Mononuclear cell (primary cell): ENCODE results near the gene THEM4. TPM values are rescaled to one million over a fixed set of nuclear protein-coding genes. Genes with fewer than 3 reads are reported as not detected.
"Not testable (repeated sequence)": the region's sequence is repeated elsewhere in the genome, so short reads cannot be mapped to it uniquely, and the experiment has no call there.

ENCODE experiments used
- H3K27me3 ChIP-seq: 2 replicates; pipeline ENCODE4 v1.6.0; 2011; ENCODE audit warnings: low read length, control low read depth; ENCODE audit not compliant: insufficient read depth
- H3K4me1 ChIP-seq: 2 replicates; pipeline ENCODE4 v1.5.1; 2011; ENCODE audit warnings: mild to moderate bottlenecking, low read length, control low read depth; ENCODE audit not compliant: insufficient read depth
- H3K4me3 ChIP-seq: 2 replicates; pipeline ENCODE4 v1.5.1; 2011; ENCODE audit warnings: mild to moderate bottlenecking, low read length, moderate library complexity
- H3K9me3 ChIP-seq: 2 replicates; pipeline ENCODE4 v1.5.1; 2011; ENCODE audit warnings: low read depth, mild to moderate bottlenecking, control low read depth, low read length
- total RNA-seq: library from RNA; depleted of rRNA; stranded (reverse); fragments of >200 nt; gene quantifications from one replicate; pipeline ENCODE4 v1.2.3, GENCODE V29; 2012

THEM4 gene
- total RNA-seq, 1 donor = 16.0 TPM

GRCh38 chr1:151914076-151914475 lies 4.8 kb upstream of the THEM4 start:
- Histone ChIP-seq H3K27me3 (no peaks in the 10 kb centered on the region), H3K4me1 (peaks cover 18% of the 10 kb centered on the region), H3K9me3 (no peaks in the 10 kb centered on the region), H3K4me3 (no peak overlapping the region)

- H3K27me3 ChIP-seq = no peaks in the 10 kb centered on the region
- H3K4me3 ChIP-seq = no peak overlapping the region
- H3K4me1 ChIP-seq = peaks cover 25% of the 10 kb centered on the region
- H3K9me3 ChIP-seq = no peaks in the 10 kb centered on the region
Measured at GRCh38 chr1:151912973-151913372, 3.7 kb upstream of the THEM4 start.

- Histone ChIP-seq H3K4me1 (peaks cover 32% of the 10 kb centered on the region), H3K9me3 (no peaks in the 10 kb centered on the region), H3K27me3 (no peaks in the 10 kb centered on the region), H3K4me3 (no peak overlapping the region)
Measured at GRCh38 chr1:151908228-151908691, 1.1 kb downstream of the THEM4 start.

- Histone ChIP-seq H3K4me1 (peaks cover 32% of the 10 kb centered on the region), H3K27me3 (no peaks in the 10 kb centered on the region), H3K9me3 (no peaks in the 10 kb centered on the region), H3K4me3 (no peak overlapping the region)
Measured at GRCh38 chr1:151907363-151908139, 1.8 kb downstream of the THEM4 start.

- peaks cover 32% of the 10 kb centered on the region for H3K4me1 ChIP-seq
- not testable (repeated sequence) for H3K4me3 ChIP-seq, H3K27me3 ChIP-seq
Measured at GRCh38 chr1:151906324-151906645, 3.0 kb downstream of the THEM4 start.

GRCh38 chr1:151905443-151906323 lies 3.6 kb downstream of the THEM4 start:
- peaks cover 32% of the 10 kb centered on the region for H3K4me1 ChIP-seq
- not testable (repeated sequence) for H3K9me3 ChIP-seq, H3K27me3 ChIP-seq, H3K4me3 ChIP-seq

More at GRCh38 chr1:151906324-151906645, 3.0 kb downstream of the THEM4 start:
- not testable (repeated sequence) for H3K9me3 ChIP-seq

- no peaks in the 10 kb centered on the region for H3K27me3 ChIP-seq
- H3K4me1 ChIP-seq = peaks cover 30% of the 10 kb centered on the region
- peaks cover 2% of the 10 kb centered on the region for H3K9me3 ChIP-seq
- H3K4me3 ChIP-seq = no peak overlapping the region
Measured at GRCh38 chr1:151905070-151905442, 4.3 kb downstream of the THEM4 start.

GRCh38 chr1:151902858-151903257 lies 6.5 kb downstream of the THEM4 start:
- Histone ChIP-seq H3K4me3 (no peak overlapping the region), H3K9me3 (peaks cover 6% of the 10 kb centered on the region), H3K27me3 (no peaks in the 10 kb centered on the region), H3K4me1 (peaks cover 28% of the 10 kb centered on the region)

- H3K4me3 ChIP-seq, H3K9me3 ChIP-seq, H3K27me3 ChIP-seq: not testable (repeated sequence)
- peaks cover 28% of the 10 kb centered on the region for H3K4me1 ChIP-seq
Measured at GRCh38 chr1:151900804-151901203, 8.5 kb downstream of the THEM4 start.

GRCh38 chr1:151898519-151898991 lies 10.8 kb downstream of the THEM4 start:
- Histone ChIP-seq H3K4me3 (no peak overlapping the region), H3K27me3 (no peaks in the 10 kb centered on the region), H3K9me3 (peaks cover 6% of the 10 kb centered on the region), H3K4me1 (peaks cover 18% of the 10 kb centered on the region)

- peaks cover 6% of the 10 kb centered on the region for H3K9me3 ChIP-seq
- H3K4me1 ChIP-seq = peaks cover 18% of the 10 kb centered on the region
- H3K4me3 ChIP-seq = no peak overlapping the region
Measured at GRCh38 chr1:151897991-151898431, 11.3 kb downstream of the THEM4 start.

GRCh38 chr1:151893176-151893924 lies 16.0 kb downstream of the THEM4 start:
- Histone ChIP-seq H3K4me1 (peaks cover 12% of the 10 kb centered on the region), H3K27me3 (no peaks in the 10 kb centered on the region), H3K9me3 (no peaks in the 10 kb centered on the region), H3K4me3 (no peak overlapping the region)

More at GRCh38 chr1:151897991-151898431, 11.3 kb downstream of the THEM4 start:
- H3K27me3 ChIP-seq = no peaks in the 10 kb centered on the region

- Histone ChIP-seq H3K4me3 (no peak overlapping the region), H3K4me1 (peaks cover under 1% of the 10 kb centered on the region), H3K27me3 (no peaks in the 10 kb centered on the region), H3K9me3 (no peaks in the 10 kb centered on the region)
Measured at GRCh38 chr1:151892190-151892589, 17.1 kb downstream of the THEM4 start.

GRCh38 chr1:151891512-151891911 lies 17.8 kb downstream of the THEM4 start:
- Histone ChIP-seq H3K4me1 (no peaks in the 10 kb centered on the region), H3K27me3 (no peaks in the 10 kb centered on the region), H3K4me3 (no peak overlapping the region), H3K9me3 (no peaks in the 10 kb centered on the region)
